Measurements from ENCODE around the gene SPSB2.
"Not testable (repeated sequence)": the region's sequence is repeated elsewhere in the genome, so short reads cannot be mapped to it uniquely, and the experiment has no call there.

SPSB2 gene

DNA sequence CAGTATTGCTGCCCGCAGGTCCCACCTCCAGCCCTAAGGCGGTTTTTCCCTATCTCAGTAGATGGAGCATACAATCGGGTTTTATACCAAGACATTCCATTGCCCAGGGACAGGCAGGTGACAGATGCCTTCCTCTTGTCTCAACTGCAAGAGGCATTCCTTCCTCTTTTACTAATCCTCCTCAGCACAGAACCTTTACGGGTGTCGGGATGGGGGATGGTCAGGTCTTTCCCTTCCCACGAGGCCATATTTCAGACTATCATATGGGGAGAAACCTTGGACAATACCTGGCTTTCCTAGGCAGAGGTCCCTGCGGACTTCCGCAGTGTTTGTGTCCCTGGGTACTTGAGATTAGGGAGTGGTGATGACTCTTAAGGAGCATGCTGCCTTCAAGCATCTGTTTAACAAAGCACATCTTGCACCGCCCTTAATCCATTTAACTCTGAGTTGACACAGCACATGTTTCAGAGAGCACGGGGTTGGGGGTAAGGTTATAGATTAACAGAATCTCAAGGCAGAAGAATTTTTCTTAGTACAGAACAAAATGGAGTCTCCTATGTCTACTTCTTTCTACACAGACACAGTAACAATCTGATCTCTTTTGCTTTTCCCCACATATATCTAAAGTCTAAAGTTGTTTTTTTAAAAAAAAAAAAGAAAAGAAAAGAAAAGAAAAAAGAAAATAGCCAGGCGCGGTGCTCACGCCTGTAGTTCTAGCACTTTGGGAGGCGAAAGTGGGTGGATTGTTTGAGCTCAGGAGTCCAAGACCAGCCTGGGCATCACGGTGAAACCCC is 13.3 kb upstream of the SPSB2 start:
- H3K9me3 ChIP-seq (ENCODE audit: control insufficient read depth, insufficient read depth, low read depth, low read length); H3K4me3 ChIP-seq (ENCODE audit: low read depth, low read length); H3K27ac ChIP-seq (ENCODE audit: extremely low read depth, low read depth, low read length); H3K4me1 ChIP-seq (ENCODE audit: control insufficient read depth, insufficient read depth, low read length): not testable (repeated sequence)
- H3K36me3 ChIP-seq (ENCODE audit: control insufficient read depth in 2 of 2, insufficient read depth in 1 of 2, low read length in 2 of 2) = peaks cover 0 to 13% of the 10 kb centered on the region in 2 experiments; a peak in 2 of 3 replicates
- ChIA-PET CTCF (interaction anchor here (1.8 kb wide), 1 partner anchor 14 kb away, joined by 8 read pairs; the partner anchor contains the start of gene SPSB2), POLR2A (interaction anchor here (0.9 to 1.0 kb wide), 2 partner anchors 13 kb away, joined by 3 read pairs; partner anchors contain the start of gene SPSB2)
- TF ChIP-seq KLF1 (tag by site-specific recombination; IDR thresholded peaks at IDR 0.05) = peak; percentile 38; the same call in 1 of the 2 replicates

DNA sequence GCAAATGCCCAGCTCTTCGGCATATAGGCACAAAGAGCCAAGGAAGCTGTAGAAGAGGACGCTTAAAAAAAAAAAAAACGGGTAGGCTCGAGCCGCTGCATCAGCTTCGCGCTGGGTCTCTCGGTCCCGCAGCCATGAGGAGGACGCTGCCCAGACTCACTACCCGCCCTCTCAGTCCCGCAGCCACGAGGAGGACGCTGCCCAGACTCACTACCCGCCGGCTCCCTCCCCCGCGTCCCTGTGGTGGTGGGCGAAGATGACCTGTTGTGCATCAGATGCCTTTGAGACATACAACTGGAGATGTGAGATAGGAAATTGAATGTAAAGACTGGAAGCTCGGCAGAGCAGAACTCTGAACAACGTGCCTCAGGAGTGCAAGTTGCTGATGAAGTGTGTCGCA is 11.4 kb upstream of the SPSB2 start:
- H3K27ac ChIP-seq (ENCODE audit: extremely low read depth, low read depth, low read length) = no peak overlapping the region
- ChIA-PET CTCF (interaction anchor here (0.7 to 1.9 kb wide), 4 partner anchors 12 to 228 kb away, joined by 3 to 12 read pairs (median 6); partner anchors contain the start of gene SPSB2), POLR2A (interaction anchor here (0.7 to 4.2 kb wide), 2 partner anchors 12 to 30 kb away, joined by 3 to 23 read pairs; partner anchors contain the start of gene SPSB2)

DNA sequence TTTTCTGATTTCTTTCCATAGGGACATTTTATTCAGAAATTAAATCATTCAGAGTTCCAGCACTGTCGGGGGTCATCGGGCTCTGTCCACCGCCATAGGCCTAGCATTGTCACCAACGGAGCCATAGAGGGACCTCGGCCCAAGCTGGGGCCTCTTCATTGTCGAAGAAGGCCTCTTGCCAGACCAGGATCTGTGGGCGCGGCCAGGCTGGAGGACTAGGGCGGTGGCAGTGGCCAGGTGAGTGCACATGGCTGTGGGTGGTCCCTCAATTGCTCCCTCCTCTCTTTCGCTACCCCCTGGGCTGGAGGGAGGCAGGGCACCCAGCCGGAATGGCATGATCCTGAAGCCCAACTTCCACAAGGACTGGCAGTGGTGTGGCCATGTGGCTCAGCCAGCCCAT is 10.6 kb upstream of the SPSB2 start:
- CTCF ChIA-PET = interaction anchor here (0.6 to 1.9 kb wide), 4 partner anchors 11 to 230 kb away, joined by 3 to 12 read pairs (median 3); partner anchors contain the start of gene SPSB2
- H3K36me3 ChIP-seq (ENCODE audit: control insufficient read depth in 2 of 2, insufficient read depth in 1 of 2, low read length in 2 of 2) = peaks cover 0 to 13% of the 10 kb centered on the region in 2 experiments; a peak in 2 of 3 replicates
- POLR2A ChIA-PET = interaction anchor here (4.2 kb wide), 1 partner anchor 11 kb away, joined by 23 read pairs; the partner anchor contains the start of gene SPSB2
- no peaks in the 10 kb centered on the region for H3K9me3 ChIP-seq (ENCODE audit: control insufficient read depth, insufficient read depth, low read depth, low read length)
- H3K4me3 ChIP-seq (ENCODE audit: low read depth, low read length) = no peak overlapping the region
- no peaks in the 10 kb centered on the region for H3K4me1 ChIP-seq (ENCODE audit: control insufficient read depth, insufficient read depth, low read length)
- H3K27ac ChIP-seq (ENCODE audit: extremely low read depth, low read depth, low read length) = no peak overlapping the region
- no peak for TF ChIP-seq ZNF658 (tag by site-specific recombination; IDR thresholded peaks at IDR 0.05)
- no peak for TF ChIP-seq ZNF600 (tag by site-specific recombination; IDR thresholded peaks at IDR 0.05)
- no peak for TF ChIP-seq ZNF19 (tag by site-specific recombination; IDR thresholded peaks at IDR 0.05; ENCODE audit: low read depth)
- TF ChIP-seq ZNF529 (tag by site-specific recombination; IDR thresholded peaks at IDR 0.05; ENCODE audit: insufficient replicate concordance) = no peak
- no peak for TF ChIP-seq ZNF660 (tag by site-specific recombination; IDR thresholded peaks at IDR 0.05)
- TF ChIP-seq ZNF341 (tag by site-specific recombination; IDR thresholded peaks at IDR 0.05; ENCODE audit: low read depth) = no peak
- no peak for TF ChIP-seq ZBTB48 (tag by site-specific recombination; IDR thresholded peaks at IDR 0.05)
- TF ChIP-seq, protein P1, sequence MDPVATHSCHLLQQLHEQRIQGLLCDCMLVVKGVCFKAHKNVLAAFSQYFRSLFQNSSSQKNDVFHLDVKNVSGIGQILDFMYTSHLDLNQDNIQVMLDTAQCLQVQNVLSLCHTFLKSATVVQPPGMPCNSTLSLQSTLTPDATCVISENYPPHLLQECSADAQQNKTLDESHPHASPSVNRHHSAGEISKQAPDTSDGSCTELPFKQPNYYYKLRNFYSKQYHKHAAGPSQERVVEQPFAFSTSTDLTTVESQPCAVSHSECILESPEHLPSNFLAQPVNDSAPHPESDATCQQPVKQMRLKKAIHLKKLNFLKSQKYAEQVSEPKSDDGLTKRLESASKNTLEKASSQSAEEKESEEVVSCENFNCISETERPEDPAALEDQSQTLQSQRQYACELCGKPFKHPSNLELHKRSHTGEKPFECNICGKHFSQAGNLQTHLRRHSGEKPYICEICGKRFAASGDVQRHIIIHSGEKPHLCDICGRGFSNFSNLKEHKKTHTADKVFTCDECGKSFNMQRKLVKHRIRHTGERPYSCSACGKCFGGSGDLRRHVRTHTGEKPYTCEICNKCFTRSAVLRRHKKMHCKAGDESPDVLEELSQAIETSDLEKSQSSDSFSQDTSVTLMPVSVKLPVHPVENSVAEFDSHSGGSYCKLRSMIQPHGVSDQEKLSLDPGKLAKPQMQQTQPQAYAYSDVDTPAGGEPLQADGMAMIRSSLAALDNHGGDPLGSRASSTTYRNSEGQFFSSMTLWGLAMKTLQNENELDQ (tag by site-specific recombination; IDR thresholded peaks at IDR 0.05; ENCODE audit: low read depth) = no peak

More for the DNA sequence above, 11.4 kb upstream of the SPSB2 start:
- TF ChIP-seq ZNF133 (tag by site-specific recombination; IDR thresholded peaks at IDR 0.05) (no peak), ZNF350 (tag by site-specific recombination; IDR thresholded peaks at IDR 0.05) (no peak), ZNF544 (tag by site-specific recombination; IDR thresholded peaks at IDR 0.05) (no peak), ZNF843 (tag by site-specific recombination; IDR thresholded peaks at IDR 0.05) (no peak), WT1 (tag by site-specific recombination; IDR thresholded peaks at IDR 0.05) (no peak), ZNF175 (tag by site-specific recombination; IDR thresholded peaks at IDR 0.05) (no peak), ZEB2 (tag by site-specific recombination; IDR thresholded peaks at IDR 0.05) (no peak), ZNF24 (tag by site-specific recombination; IDR thresholded peaks at IDR 0.05) (no peak), ZNF660 (tag by site-specific recombination; IDR thresholded peaks at IDR 0.05) (no peak), MZF1 (tag by site-specific recombination; IDR thresholded peaks at IDR 0.05; ENCODE audit: borderline replicate concordance) (no peak), ZFP41 (tag by site-specific recombination; IDR thresholded peaks at IDR 0.05; ENCODE audit: borderline replicate concordance) (no peak), ZNF664 (tag by site-specific recombination; IDR thresholded peaks at IDR 0.05) (no peak)
- TF ChIP-seq, protein P2, sequence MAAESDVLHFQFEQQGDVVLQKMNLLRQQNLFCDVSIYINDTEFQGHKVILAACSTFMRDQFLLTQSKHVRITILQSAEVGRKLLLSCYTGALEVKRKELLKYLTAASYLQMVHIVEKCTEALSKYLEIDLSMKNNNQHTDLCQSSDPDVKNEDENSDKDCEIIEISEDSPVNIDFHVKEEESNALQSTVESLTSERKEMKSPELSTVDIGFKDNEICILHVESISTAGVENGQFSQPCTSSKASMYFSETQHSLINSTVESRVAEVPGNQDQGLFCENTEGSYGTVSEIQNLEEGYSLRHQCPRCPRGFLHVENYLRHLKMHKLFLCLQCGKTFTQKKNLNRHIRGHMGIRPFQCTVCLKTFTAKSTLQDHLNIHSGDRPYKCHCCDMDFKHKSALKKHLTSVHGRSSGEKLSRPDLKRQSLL (tag by site-specific recombination; IDR thresholded peaks at IDR 0.05) = no peak
- TF ChIP-seq, protein P3, sequence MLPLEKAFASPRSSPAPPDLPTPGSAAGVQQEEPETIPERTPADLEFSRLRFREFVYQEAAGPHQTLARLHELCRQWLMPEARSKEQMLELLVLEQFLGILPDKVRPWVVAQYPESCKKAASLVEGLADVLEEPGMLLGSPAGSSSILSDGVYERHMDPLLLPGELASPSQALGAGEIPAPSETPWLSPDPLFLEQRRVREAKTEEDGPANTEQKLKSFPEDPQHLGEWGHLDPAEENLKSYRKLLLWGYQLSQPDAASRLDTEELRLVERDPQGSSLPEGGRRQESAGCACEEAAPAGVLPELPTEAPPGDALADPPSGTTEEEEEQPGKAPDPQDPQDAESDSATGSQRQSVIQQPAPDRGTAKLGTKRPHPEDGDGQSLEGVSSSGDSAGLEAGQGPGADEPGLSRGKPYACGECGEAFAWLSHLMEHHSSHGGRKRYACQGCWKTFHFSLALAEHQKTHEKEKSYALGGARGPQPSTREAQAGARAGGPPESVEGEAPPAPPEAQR (tag by site-specific recombination; IDR thresholded peaks at IDR 0.05) = no peak
- TF ChIP-seq, protein P4, sequence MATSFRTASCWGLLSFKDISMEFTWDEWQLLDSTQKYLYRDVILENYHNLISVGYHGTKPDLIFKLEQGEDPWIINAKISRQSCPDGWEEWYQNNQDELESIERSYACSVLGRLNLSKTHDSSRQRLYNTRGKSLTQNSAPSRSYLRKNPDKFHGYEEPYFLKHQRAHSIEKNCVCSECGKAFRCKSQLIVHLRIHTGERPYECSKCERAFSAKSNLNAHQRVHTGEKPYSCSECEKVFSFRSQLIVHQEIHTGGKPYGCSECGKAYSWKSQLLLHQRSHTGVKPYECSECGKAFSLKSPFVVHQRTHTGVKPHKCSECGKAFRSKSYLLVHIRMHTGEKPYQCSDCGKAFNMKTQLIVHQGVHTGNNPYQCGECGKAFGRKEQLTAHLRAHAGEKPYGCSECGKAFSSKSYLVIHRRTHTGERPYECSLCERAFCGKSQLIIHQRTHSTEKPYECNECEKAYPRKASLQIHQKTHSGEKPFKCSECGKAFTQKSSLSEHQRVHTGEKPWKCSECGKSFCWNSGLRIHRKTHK (tag by site-specific recombination; IDR thresholded peaks at IDR 0.05) = no peak
- TF ChIP-seq, protein P5, sequence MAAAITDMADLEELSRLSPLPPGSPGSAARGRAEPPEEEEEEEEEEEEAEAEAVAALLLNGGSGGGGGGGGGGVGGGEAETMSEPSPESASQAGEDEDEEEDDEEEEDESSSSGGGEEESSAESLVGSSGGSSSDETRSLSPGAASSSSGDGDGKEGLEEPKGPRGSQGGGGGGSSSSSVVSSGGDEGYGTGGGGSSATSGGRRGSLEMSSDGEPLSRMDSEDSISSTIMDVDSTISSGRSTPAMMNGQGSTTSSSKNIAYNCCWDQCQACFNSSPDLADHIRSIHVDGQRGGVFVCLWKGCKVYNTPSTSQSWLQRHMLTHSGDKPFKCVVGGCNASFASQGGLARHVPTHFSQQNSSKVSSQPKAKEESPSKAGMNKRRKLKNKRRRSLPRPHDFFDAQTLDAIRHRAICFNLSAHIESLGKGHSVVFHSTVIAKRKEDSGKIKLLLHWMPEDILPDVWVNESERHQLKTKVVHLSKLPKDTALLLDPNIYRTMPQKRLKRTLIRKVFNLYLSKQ (tag by site-specific recombination; IDR thresholded peaks at IDR 0.05; ENCODE audit: borderline replicate concordance) = no peak
- H3K4me1 ChIP-seq (ENCODE audit: control insufficient read depth, insufficient read depth, low read length) = no peaks in the 10 kb centered on the region
- H3K4me3 ChIP-seq (ENCODE audit: low read depth, low read length) = no peak overlapping the region
- no peaks in the 10 kb centered on the region for H3K9me3 ChIP-seq (ENCODE audit: control insufficient read depth, insufficient read depth, low read depth, low read length)
- peaks cover 0 to 13% of the 10 kb centered on the region in 2 experiments; a peak in 2 of 3 replicates for H3K36me3 ChIP-seq (ENCODE audit: control insufficient read depth in 2 of 2, insufficient read depth in 1 of 2, low read length in 2 of 2)
